Measurements from ENCODE around the gene ZFAND5. TPM values are rescaled to one million over a fixed set of nuclear protein-coding genes. Genes with fewer than 3 reads are reported as not detected.

ZFAND5 gene
- polyA plus RNA-seq, 1 donor from 2014 or later = 338 TPM

Other genes with a start within 250 kb of the ZFAND5 start
- 0.26 and 0.52 TPM in 2 replicates for gene GDA, start 215.8 kb downstream of the ZFAND5 start, polyA plus RNA-seq
- not detected in 2 replicates for gene TMC1, start 156.4 kb upstream of the ZFAND5 start, polyA plus RNA-seq

Measured in neural cell (in vitro differentiated cells).